Fibroblast of pulmonary artery (primary cell): ENCODE measurements around the gene GMPR.

Experiments used
- DNase-seq: peaks from one replicate; pipeline ENCODE4 v3.0.0-alpha.2; 2010; ENCODE audit warnings: low read depth
- H3K4me3 ChIP-seq: replicated peaks from 2 replicates; pipeline ENCODE4 v1.5.1; 2011; ENCODE audit warnings: low read depth, mild to moderate bottlenecking, control low read depth, low read length, moderate library complexity
- CTCF ChIP-seq: IDR thresholded peaks from 2 replicates; pipeline ENCODE4 v1.5.1; 2011; ENCODE audit warnings: mild to moderate bottlenecking, control low read depth, low read length, inconsistent platforms; ENCODE audit errors: missing control alignments

The GMPR gene

GRCh38 chr6:16274885-16275589 is 36.6 kb downstream of the GMPR start:
- H3K4me3 ChIP-seq, result no peak overlapping the region
- DNase-seq, result no peak
- TF ChIP-seq CTCF, result no peak

- peak; percentile 68 for TF ChIP-seq CTCF
- H3K4me3 ChIP-seq, result no peak overlapping the region
- DNase-seq, result peak; percentile 89
Observed at GRCh38 chr6:16277101-16277981, 39.0 kb downstream of the GMPR start.

- no peak for TF ChIP-seq CTCF
- DNase-seq, result no peak
- H3K4me3 ChIP-seq, result no peak overlapping the region
Observed at GRCh38 chr6:16278048-16278724, 39.8 kb downstream of the GMPR start.

- H3K4me3 ChIP-seq, result no peak overlapping the region
- no peak for DNase-seq
- no peak for TF ChIP-seq CTCF
Observed at GRCh38 chr6:16278750-16279149, 40.4 kb downstream of the GMPR start.

- TF ChIP-seq CTCF, result no peak
- no peak for DNase-seq
- no peak overlapping the region for H3K4me3 ChIP-seq
Observed at GRCh38 chr6:16279243-16279642, 40.9 kb downstream of the GMPR start.

- DNase-seq, result no peak
- H3K4me3 ChIP-seq, result no peak overlapping the region
- TF ChIP-seq CTCF, result no peak
Observed at GRCh38 chr6:16282370-16282769, 44.0 kb downstream of the GMPR start.
